AG04449 (cell line): Measurements from ENCODE around the gene PRKAR2A.

Experiments used
- CTCF ChIA-PET: fragments of 350-600 bp; formaldehyde crosslinking; extraction: SDS; loops from one replicate; lab custom pipeline; 2021; ENCODE audit warnings: antibody characterized with exemption; lab: Yijun Ruan, JAX
- POLR2A ChIA-PET: fragments of 400-600, 350-600 bp; formaldehyde crosslinking; extraction: SDS; loops from one replicate; lab custom pipeline; 2020; ENCODE audit warnings: antibody characterized with exemption, inconsistent platforms; lab: Yijun Ruan, JAX
- DNase-seq: peaks from one replicate; pipeline ENCODE4 v3.0.0-alpha.2; 2010; ENCODE audit warnings: low read depth, low spot score
- H3K4me3 ChIP-seq: 2 replicates; pipeline ENCODE4 v1.5.1; 2011; ENCODE audit warnings: low read depth, mild to moderate bottlenecking, control low read depth, low read length
- CTCF ChIP-seq: IDR thresholded peaks from one replicate; pipeline ENCODE4 v1.5.1; 2011; ENCODE audit warnings: mild to moderate bottlenecking, moderate library complexity, low read length, control low read depth, inconsistent platforms; ENCODE audit not compliant: insufficient read depth; ENCODE audit errors: missing control alignments

PRKAR2A gene

GRCh38 chr3:48848816-48849515, 1.3 kb upstream of the PRKAR2A start:
- CTCF ChIA-PET, result no interaction called here
- POLR2A ChIA-PET, result no interaction called here
- no peak overlapping the region for H3K4me3 ChIP-seq
- no peak for TF ChIP-seq CTCF
- DNase-seq, result no peak

- peak overlapping the region; percentile 86 for H3K4me3 ChIP-seq
- DNase-seq, result no peak
- CTCF ChIA-PET, result interaction anchor here (1.0 to 1.1 kb wide), 3 partner anchors 9 to 175 kb away, joined by 3 read pairs; partner anchors contain the start of gene NDUFAF3
- no peak for TF ChIP-seq CTCF
- POLR2A ChIA-PET, result interaction anchor here (0.6 to 1.8 kb wide), 3 partner anchors 9 to 558 kb away, joined by 3 to 8 read pairs (median 4); partner anchors contain the start of gene ARIH2
Measured at GRCh38 chr3:48847053-48847503, 596 bp downstream of the PRKAR2A start.

- ChIA-PET POLR2A (no interaction called here), CTCF (no interaction called here)
- no peak for TF ChIP-seq CTCF
- DNase-seq, result no peak
- no peak overlapping the region for H3K4me3 ChIP-seq
Measured at GRCh38 chr3:48845170-48845569, 2.5 kb downstream of the PRKAR2A start.

- no peak for TF ChIP-seq CTCF
- DNase-seq, result no peak
- ChIA-PET CTCF (interaction anchor here (1.0 kb wide), 1 partner anchor 10 kb away, joined by 3 read pairs; no protein-coding TSS in a partner anchor), POLR2A (no interaction called here)
- no peak overlapping the region for H3K4me3 ChIP-seq
Measured at GRCh38 chr3:48837163-48837562, 10.5 kb downstream of the PRKAR2A start.

GRCh38 chr3:48835650-48836366, 11.9 kb downstream of the PRKAR2A start:
- DNase-seq, result no peak
- POLR2A ChIA-PET, result no interaction called here
- CTCF ChIA-PET, result no interaction called here
- H3K4me3 ChIP-seq, result no peak overlapping the region
- TF ChIP-seq CTCF, result no peak

GRCh38 chr3:48832684-48833083, 15.0 kb downstream of the PRKAR2A start:
- ChIA-PET POLR2A (no interaction called here), CTCF (no interaction called here)
- DNase-seq, result no peak
- no peak overlapping the region for H3K4me3 ChIP-seq
- TF ChIP-seq CTCF, result no peak
